Left renal cortex interstitium (tissue), 4 donors: ENCODE measurements around the gene RPL28. TPM values are rescaled to one million over a fixed set of nuclear protein-coding genes. Genes with fewer than 3 reads are reported as not detected.

Source experiments
- DNase-seq, 4 donors: peaks; one replicate each; pipeline ENCODE4 v3.0.0-alpha.2; 2013; ENCODE audit warnings: low read depth in 4 of 4, low spot score in 2 of 4, missing footprints in 1 of 4
- polyA plus RNA-seq, 4 donors: library from polyadenylated mRNA; unstranded; fragments of 120-200 nt; gene quantifications; one replicate each; pipeline ENCODE4 v1.2.1, GENCODE V29; 2013; ENCODE audit not compliant: insufficient read length in 4 of 4

RPL28 gene
- polyA plus RNA-seq, 4 donors, result 826 to 1,568 (median 1,229) TPM

DNA sequence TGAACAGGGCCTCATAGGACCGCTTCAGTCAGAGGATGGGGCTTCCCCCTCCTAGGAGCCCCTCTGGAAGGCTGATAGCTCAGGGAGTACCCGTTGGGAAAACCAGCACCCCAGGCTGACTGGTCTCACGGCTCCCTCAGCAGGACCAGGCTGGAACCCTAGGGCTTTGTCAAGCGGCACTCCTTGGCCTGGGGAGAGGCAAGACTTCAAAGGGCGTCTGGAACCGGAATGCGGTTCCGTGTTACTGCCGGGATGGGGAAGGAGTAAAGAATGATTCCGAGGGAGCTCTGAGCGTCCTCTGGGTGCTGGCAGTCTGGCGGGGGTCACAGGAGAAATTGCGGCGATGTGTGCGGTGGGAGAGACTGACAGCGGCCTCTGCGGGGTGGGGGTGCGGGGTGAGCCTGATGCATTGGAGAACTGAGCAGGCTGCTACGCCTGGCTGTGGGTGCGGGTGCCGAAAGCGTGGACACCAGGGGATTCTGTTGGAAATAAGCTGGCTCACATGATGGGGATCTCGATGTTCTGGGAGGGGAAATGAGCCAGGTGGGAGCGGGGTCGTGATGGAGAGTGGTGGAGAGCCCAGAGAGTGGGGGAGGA, 33.1 kb upstream of the RPL28 start:
- DNase-seq, result no peak

DNA sequence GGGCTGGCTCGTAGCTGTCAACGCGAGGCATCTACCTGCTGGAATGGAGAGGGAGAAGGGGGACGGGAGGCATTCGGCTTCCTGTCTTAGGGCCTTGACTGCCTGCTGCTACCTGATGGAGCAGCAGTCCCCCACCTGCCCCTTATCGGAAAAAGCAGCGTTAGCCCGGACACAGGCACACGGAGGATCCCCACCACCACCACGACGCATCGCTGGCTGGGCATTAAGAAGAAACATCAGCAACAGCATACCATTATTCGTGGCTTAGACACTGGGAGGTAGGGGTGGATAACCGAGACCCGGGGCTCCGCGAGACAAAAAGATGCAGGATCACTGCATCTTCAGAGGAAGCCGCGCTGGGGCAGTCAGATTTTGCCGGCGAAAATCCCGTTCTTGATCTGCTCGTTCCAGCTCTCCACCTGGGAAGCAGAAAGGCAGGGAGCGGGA, 32.4 kb upstream of the RPL28 start:
- DNase-seq, result no peak

DNA sequence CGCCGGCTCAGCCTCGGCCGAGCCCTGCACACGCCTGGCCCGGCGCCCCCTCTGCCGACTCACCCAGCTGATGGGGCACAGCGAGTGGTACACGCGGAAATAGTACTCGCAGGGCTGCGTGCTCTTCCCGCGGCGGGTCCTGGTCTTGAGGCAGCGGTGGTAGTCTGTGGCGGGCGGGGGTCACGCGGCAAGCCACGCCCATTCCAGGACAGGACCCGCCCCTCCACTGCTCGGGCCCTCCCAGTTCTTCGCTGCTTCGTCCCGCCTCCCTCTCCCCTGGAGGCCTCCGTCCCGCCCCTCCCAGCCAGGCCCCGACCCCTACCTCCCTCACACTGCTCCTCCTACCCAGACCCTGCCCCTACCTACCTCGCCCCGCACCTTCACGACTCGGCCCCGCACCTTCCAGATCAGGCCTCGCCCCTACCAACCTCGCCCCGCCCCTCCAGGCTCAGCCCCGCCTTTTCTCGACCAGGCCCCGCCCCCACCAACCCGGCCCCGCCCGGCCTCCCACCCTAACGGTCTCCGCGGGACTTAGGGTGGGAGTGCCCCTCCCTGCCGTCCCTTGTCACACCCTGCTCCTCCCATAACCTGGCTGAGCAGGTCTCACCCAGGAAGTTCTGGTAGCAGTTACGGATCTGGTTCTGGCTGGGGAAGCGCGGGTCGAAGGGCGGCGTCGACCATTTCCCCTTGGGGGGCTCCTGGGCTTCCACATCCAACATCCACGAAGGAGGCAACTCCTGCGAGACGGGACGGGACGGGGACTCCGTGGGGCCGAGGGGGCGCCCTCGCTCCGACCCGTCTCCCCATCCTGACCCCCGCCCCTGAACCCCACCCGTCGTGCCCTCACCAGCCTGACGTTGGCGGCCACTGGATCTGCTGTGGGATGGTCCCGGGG, 31.7 kb upstream of the RPL28 start:
- DNase-seq, result no peak

DNA sequence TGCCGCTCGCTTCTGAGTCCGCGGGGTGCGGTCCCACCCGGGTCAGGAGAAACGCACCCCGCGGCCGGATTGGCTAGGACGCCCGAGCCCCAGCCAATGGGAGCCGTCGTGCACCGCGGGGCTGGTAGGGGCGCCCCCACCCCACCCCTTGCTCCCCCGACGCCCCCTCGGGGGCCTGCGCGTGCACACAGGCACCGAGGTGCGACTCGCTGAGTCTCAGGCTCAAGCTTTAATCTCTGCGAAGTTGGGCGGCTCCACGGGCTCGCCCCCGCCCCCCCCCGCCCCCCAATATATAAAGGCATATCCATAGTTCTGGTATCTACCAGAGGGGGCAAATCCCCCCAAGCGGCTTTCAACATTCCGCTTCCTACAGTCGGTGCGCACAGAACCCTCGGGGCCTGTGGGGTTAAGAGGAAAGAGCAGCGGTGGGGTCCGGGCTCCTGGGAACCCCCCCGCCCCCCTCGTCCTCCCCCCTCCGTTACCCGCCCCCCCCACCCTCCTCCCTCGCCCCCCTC, 31.0 kb upstream of the RPL28 start, which contains the start of gene COX6B2:
Gene COX6B2 (minus strand): TSS at position 22 of the 515 bp plus-strand sequence. CDS start 198 bp downstream, outside the sequence.
- no peak for DNase-seq

DNA sequence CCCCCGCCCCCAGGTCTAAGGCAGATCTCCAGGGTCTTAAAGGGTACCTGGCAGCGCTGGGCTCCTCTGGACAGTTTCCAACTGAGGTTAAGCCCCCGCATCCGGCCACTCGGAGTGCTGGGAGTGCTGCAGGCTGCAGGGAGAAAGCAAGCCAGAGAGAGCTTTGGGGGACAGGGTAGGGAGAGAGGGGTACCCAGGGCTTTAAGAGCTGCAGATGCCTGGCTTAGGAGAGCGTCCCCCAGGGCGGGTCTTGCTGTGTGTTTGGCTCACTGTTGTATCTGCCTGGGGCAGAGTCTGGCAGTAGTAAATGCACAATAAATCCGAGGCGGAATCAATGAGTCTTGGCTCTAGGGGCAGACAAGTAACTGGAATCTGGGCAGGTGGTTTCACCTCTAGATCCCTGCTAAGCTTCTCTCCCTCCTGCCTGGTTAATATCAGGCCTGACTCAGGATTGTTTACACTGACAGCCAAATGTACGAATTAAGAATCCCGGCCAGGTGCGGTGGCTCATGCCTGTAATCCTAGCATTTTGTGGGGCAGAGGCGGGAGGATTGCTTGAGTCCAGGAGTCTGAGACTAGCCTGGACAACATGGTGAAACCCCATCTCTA, 30.4 kb upstream of the RPL28 start:
- DNase-seq, result no peak

DNA sequence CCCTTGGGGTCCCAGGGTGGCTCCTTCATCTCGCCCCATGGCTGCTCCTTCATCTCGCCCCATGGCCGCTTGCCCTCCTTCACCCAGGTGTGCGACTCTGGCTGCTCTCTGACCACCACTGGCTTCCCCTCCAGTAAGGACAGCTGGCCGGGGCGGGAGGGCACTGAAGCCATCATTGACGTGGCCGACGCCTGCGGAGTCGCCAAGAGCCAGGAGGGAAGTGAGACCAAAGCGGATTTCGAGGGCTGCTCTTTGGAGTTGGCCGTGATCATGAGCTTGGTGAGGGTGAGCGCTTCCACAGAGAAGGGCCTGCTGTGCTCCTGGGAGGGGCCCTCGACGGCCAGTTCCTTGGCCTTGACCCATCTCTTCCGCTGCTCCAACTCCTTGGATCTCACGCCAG, 27.2 kb upstream of the RPL28 start:
- no peak for DNase-seq

DNA sequence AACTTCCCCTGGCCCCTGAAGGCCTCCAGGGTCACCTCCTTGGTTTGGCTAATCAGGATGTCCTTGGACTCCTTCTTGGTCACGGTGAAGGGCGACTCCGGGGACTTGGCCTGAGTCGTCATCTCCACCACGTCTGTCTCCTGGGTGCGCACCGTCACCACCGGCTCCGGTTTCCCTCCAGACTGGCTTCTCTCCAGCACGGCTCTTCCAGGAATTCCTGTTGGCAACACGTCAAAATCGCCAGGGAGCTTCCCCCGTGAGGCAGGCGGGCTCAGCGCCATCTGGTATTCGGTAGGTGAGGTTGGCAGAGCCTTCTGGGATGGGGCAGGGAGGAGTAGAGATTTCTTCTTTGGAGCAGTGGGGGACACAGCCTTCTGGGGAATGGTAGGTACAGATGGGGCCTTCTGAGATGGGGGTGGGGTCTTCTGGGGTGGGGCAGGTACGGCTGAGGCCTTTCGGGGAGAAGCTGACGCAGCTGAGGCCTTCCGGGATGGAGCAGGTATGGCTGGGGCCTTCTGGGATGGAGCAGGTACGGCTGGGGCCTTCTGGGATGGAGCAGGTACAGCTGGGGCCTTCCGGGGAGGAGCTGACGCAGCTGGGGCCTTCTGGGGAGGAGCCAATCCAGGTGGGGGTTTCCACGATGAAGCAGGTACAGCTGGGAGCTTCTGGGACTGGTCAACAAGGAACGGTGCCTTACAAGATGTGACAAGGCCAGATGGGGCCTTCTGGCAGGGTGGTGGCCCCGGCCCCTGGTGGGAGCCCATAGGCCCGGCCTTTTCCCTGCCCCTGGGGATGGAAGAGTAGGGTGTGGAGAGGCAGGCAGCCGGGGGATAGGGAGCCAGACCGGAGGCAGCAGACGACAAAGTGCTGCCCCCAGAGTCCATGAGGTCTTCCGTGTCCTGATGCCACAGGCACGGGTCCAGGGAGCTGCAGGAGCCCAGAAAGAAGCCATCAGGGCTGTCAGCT, 26.5 kb upstream of the RPL28 start:
- DNase-seq, result no peak

DNA sequence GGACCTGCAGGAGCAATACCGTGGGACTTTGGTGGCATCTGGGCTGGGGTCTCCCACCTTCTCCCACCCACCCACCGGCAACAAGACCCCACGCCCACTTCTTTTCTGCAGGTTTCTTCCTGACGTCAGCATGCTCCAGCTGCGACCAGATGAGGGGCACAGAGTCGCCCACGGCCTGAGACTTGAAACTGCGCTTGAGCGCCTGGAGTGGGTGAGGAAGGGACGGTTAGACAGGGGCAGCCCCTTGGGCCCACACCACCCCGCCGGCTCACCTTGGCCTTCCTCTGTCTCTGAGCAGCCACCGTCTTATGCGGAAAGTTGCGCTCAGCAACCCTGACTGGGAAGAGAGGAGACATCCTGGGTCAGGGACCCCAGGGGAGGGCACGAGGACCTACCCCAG, 24.8 kb upstream of the RPL28 start:
- DNase-seq, result no peak

DNA sequence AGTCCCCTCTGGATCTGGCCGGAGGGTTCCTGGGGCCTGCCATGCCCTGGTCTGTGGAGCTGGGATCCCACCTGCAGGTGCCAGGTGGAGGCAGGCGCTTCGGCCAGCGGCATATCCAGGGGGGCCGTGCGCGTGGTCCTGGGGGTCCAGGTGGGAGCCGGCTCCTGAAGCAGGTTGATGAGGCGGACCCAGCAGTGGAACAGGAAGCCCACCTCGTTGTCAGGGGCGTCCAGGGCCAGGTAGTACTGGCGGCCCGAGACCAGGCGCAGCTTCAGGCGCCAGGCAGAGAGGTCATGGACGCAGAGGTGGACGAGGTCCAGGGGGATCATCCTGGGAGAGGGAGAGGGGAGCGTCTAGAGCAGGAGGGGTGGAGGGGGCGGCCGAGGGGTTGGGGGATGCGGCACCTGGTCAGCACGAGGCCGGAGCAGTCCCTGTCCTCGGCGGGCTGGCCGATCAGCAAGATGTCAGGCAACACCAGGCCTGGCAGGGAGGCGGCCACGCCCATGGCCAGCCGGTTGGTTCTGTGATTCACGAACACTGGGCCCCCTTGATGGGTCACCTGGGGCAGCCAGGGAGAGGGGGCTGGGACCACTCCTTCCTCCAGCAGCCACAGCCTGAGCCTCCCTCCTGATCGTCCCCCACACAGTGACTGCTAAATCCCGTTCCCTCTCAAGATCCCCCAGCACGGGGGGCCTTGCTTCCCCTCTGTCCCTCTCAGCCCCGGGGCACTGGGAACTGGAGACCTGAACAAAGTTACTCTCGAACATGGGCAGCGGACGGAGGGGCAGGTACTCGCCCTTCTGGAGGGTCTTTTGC, 23.4 kb upstream of the RPL28 start:
- no peak for DNase-seq

DNA sequence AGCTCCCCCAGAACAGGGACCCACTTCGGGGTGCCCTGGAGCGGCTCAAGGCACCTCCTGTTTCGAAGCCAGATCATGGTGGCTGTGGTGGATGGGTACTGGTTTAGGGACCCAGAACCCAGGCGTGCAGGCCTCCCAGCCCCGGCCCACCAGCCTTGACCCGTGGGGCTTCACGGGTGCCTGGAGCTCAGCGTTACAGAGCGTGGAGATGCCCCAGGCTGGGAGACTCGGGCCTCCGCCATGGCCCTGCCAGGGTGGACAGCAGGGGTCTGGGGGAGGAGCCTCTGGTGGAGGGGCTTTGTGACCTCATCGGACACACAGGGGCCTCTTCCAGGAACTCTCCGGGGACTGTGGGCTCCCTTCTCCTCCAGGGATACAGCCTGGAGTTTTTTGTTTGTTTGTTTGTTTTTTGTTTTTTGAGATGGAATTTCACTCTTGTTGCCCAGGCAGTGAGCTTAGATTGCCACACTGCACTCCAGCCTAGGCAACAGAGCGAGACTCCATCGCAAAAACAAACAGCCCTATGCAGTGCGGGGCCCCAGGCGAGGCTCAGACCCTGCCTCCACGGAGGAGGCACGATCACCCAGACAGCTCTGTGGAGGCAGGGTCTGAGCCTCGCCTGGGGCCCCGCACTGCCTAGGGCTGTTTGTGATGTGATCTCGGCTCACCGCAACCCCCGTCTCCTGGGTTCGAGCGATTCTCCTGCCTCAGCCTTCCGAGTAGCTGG, 22.6 kb upstream of the RPL28 start, which contains the start of gene GARIN5B:
Gene GARIN5B (minus strand): TSS at position 271 of the 727 bp plus-strand sequence. CDS start 194 bp downstream, at position 77.
- no peak for DNase-seq

DNA sequence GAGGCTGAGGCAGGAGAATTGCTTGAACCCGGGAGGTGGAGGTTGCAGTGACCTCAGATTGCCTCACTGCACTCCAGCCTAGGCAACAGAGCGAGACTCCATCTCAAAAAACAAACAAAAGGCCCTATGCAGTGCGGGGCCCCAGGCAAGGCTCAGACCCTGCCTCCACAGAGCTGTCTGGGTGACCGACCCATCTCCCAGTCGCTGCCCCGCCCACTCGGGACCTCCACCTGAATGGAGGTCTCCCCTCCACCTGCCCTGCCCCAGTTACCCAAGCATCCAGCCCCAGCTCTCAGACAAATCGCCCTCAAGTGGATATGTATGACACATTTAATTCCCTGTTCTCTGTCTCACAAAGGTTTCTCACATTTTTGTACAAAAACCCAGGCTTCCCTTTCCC, 20.5 kb upstream of the RPL28 start:
- DNase-seq, result no peak

DNA sequence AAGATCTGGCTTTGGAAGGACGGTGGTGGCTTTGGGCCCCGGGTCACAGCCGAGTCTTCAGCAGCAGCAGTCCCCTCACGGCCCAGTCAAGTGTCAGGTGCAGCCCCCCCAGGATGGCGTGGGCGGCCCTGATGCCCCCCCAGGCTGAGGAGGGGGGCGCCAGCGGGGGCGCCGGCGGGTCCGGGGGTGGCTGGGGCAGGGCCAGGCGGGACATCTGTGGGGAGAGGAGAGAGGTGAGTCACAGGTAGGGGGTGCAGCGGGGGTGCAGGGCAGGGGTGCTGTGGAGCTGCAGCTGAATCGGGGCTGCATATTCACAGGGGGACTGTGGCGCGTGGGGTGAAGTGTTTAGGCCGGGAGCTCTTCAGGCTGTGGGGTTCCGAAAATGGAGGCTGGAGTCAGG, 19.8 kb upstream of the RPL28 start:
- DNase-seq, result no peak

DNA sequence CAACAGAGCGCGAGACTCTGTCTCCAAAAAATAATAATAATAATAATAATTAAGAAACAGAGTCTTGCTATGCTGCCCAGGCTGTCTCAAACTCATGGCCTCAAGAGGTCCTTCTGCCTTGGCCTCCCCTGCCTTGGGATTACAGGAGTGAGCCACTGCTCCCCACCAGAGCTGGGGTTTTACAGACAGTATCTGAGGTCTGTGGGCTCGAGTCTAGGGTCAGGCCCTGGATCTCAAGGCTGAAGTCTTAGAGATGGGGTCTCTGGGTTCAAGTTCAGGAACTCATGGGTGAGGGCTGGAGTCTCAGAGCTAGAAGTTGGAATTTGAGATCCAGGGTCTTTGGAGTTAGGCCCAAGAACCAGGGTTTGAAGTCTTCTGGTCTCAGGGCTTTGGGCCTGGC, 18.9 kb upstream of the RPL28 start:
- no peak for DNase-seq

DNA sequence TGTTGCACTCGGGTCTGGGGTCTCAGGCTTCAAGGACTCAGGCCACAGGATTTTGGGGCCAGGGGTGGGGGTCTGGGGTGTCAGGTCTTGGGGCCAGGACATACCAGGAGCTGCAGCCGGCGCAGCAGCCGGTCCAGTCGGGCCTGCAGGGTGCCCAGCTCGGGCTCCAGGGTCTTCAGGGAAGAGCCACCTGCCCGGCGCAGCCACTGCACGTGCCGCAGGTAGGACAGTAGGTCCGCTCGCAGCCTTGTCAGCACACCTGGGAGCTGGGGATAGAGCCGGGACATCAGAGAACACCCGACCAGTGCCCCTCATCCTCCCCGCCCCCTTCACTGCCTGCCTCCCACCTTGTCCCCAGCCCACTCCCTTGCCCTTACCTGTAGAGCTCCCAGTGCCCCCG, 17.6 kb upstream of the RPL28 start:
- DNase-seq, result no peak

DNA sequence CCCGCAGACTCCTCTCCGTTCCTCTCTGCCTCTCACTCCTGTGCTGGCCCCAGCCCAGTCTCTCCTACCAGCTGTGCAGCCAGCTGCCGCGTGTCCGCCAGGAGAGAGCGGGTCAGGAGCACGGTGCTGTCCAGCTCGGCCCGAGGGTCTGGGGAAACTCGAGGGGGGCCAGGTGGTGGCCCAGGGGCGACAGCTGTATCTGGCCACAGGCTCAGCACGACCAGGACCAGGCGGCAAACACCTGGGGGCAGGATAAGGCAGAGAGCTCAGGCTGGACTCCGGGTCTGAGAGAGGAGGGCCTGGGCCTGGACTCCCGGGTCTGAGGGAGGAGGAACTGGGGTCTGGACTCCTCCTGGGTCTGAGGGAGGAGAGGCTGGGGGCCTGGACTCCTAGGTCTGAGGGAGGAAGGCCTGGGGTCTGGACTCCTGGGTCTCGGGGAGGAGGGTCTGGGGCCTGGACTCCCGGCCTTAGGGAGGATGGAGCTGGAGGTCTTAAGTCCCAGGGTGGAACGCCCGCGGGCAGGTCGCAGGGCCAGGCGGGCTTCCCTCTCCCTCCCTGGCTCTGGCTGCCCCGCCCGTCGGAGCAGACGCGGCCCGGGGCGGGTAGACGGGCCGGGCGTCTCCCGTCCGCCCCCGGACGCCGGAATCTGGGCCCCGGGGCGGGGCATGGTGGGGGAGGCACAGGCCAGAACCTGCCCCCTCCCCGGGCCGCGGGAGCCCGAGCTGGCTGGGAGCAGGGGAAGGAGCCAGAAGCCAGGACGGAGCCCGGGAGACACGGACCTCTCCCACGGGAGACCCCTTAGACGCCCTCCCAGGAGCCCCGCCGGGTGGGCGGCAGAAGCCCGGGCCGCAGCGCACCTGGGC, 16.8 kb upstream of the RPL28 start:
- DNase-seq, result no peak

DNA sequence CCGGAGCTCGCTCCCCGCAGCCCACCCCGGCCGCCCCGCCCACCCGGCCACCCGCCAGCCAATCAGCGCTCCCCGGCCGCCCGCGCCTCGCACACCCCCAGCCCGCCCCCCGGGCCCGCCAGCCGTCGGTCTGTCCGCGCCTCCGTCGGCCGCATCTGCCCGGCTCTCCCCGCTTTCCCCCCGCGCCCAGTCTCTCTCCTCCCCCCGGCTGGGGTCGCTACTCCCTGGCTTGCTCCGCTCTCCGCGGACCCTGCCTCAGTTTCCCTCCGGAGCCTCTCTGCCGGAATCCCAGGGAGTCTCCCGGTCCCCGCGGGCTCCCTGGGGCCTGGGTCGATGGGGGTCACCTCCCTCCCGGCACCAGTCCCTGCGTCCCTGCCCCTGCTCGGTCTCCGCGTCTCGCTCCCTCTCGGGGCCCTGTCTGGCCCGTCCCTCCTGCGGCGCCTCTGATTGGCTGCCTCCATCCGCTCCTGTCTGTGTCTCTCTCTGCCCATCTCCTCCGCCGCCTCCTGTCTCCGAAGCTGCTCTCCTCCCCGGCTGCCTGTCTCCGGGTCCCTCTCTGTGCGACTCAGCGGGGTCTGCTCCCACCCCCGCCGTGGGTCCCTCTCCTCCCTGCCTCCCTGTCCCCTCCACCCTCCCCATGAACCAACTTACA, 16.0 kb upstream of the RPL28 start:
- DNase-seq, result no peak

DNA sequence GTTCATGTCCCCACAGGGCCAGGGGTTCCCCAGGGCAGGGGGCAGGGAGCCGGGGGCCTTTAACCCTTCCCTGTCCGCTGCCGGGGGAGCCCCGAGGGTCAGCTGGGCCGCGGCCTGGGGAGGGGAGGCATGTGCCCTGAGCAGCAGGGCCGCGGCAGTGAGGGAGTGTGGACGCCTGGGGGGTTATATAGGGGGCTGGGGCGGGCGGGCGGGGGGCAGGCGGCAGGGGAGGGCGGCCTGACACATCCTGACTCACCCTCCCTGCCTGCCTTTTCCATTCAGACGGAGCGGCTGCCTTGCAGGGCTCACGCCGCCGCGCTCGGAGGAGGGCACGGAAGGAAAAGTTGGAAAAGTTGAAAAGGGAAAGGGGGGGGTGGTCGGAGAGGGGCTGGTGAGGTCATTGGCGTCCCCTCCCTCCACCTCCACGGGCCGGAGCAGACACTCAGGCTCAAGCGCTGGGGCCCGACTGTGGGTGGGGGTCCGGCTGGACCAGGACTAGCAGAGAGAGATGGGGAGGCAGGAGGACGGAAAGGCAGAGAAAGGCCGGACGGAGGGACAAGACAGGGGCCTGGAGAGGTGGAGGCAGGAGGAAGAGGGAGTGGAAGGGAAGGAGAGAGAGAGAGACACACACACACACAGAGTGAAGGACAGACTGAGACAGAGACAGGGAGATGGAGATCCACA, 15.3 kb upstream of the RPL28 start, which contains the start of gene IL11:
Gene IL11 (minus strand): TSS at position 159 of the 684 bp plus-strand sequence. CDS start 153 bp downstream, at position 6.
- no peak for DNase-seq
